Colonic mucosa (tissue), 4 donors: ENCODE results near the gene DSN1. TPM values are rescaled to one million over a fixed set of nuclear protein-coding genes. Genes with fewer than 3 reads are reported as not detected.
"Not testable (repeated sequence)": the region's sequence is repeated elsewhere in the genome, so short reads cannot be mapped to it uniquely, and the experiment has no call there.

Experiments used
- DNase-seq: peaks from one replicate; pipeline ENCODE4 v3.0.0-alpha.2; 2020
- H3K27ac ChIP-seq: fragments of 200-600 bp; one replicate; pipeline ENCODE4 v1.8.0; 2021
- H3K27me3 ChIP-seq: fragments of 200-600 bp; one replicate; pipeline ENCODE4 v1.8.0; 2021
- H3K36me3 ChIP-seq: fragments of 200-600 bp; one replicate; pipeline ENCODE4 v1.8.0; 2021
- H3K4me1 ChIP-seq: fragments of 200-600 bp; one replicate; pipeline ENCODE4 v1.8.0; 2021; ENCODE audit warnings: mild to moderate bottlenecking
- H3K4me3 ChIP-seq: fragments of 200-600 bp; one replicate; pipeline ENCODE4 v1.8.0; 2021
- H3K9ac ChIP-seq, 2 donors: one replicate each; pipeline ENCODE4 v1.7.0; 2013; ENCODE audit warnings: control low read depth in 2 of 2, low read depth in 2 of 2, low read length in 2 of 2
- H3K9me3 ChIP-seq: fragments of 200-600 bp; one replicate; pipeline ENCODE4 v1.8.0; 2021
- CTCF ChIP-seq: fragments of 200-600 bp; IDR thresholded peaks from one replicate; pipeline ENCODE4 v1.8.0; 2022; ENCODE audit warnings: antibody characterized with exemption, mild to moderate bottlenecking
- intact Hi-C: fragments of 100-400 bp; cut with DNase I; formaldehyde crosslinking; loops from one replicate; pipeline ENCODE4 v1.14.1; 2022
- total RNA-seq, 2 donors: library from RNA; stranded (reverse); fragmentation: NEBNext Ultra II Directional in 1 of 2; extraction: Animal tissue kit (Norgen Biotek cat#: 25700) in 1 of 2; gene quantifications; one replicate each; pipeline ENCODE4 v1.2.1, GENCODE V29; 2021
- donor health status: healthy.
- donor health status: DM: no; HTN: no; CAD: no.
- donor health status: DM: no; HTN: no; CAD: no.

The DSN1 gene
- total RNA-seq, 2 donors from 2014 or later = 10.9 to 24.2 TPM

- H3K9me3 ChIP-seq = no peaks in the 10 kb centered on the region
- H3K4me1 ChIP-seq = no peaks in the 10 kb centered on the region
- H3K27me3 ChIP-seq = no peaks in the 10 kb centered on the region
- H3K4me3 ChIP-seq = no peak overlapping the region
- H3K27ac ChIP-seq = no peak overlapping the region
- H3K9ac ChIP-seq = no peak overlapping the region
- H3K36me3 ChIP-seq = no peaks in the 10 kb centered on the region
- TF ChIP-seq CTCF = no peak
- intact Hi-C loops = loop anchor here (10.0 kb wide), 1 partner anchor 82 kb away; no protein-coding TSS in a partner anchor
- no peak for DNase-seq
Observed at GRCh38 chr20:36802326-36803222, 29.0 kb upstream of the DSN1 start.

GRCh38 chr20:36800410-36800809 is 26.8 kb upstream of the DSN1 start:
- Histone ChIP-seq H3K4me3 (no peak overlapping the region), H3K27ac (no peak overlapping the region), H3K36me3 (no peaks in the 10 kb centered on the region), H3K27me3 (no peaks in the 10 kb centered on the region), H3K4me1 (no peaks in the 10 kb centered on the region), H3K9ac (no peak overlapping the region), H3K9me3 (no peaks in the 10 kb centered on the region)
- intact Hi-C loops = loop anchor here (10.0 kb wide), 1 partner anchor 84 kb away; no protein-coding TSS in a partner anchor
- DNase-seq = no peak
- no peak for TF ChIP-seq CTCF

GRCh38 chr20:36799313-36799712 is 25.8 kb upstream of the DSN1 start:
- H3K36me3 ChIP-seq, H3K9ac ChIP-seq, H3K27ac ChIP-seq, H3K27me3 ChIP-seq, intact Hi-C loops, H3K4me3 ChIP-seq, H3K9me3 ChIP-seq, H3K4me1 ChIP-seq, DNase-seq: not testable (repeated sequence)

- H3K27me3 ChIP-seq = no peaks in the 10 kb centered on the region
- no peaks in the 10 kb centered on the region for H3K9me3 ChIP-seq
- H3K4me1 ChIP-seq = no peaks in the 10 kb centered on the region
- H3K9ac ChIP-seq = no peak overlapping the region
- DNase-seq = no peak
- TF ChIP-seq CTCF = no peak
- H3K27ac ChIP-seq = no peak overlapping the region
- no peak overlapping the region for H3K4me3 ChIP-seq
- intact Hi-C loops = no loop called here
- H3K36me3 ChIP-seq = peaks cover 12% of the 10 kb centered on the region
Observed at GRCh38 chr20:36796875-36797274, 23.3 kb upstream of the DSN1 start.

- peaks cover 12% of the 10 kb centered on the region for H3K36me3 ChIP-seq
- H3K4me3 ChIP-seq = no peak overlapping the region
- no peaks in the 10 kb centered on the region for H3K9me3 ChIP-seq
- H3K27ac ChIP-seq = no peak overlapping the region
- no peak overlapping the region for H3K9ac ChIP-seq
- intact Hi-C loops = no loop called here
- no peaks in the 10 kb centered on the region for H3K27me3 ChIP-seq
- H3K4me1 ChIP-seq = no peaks in the 10 kb centered on the region
- DNase-seq = no peak
- no peak for TF ChIP-seq CTCF
Observed at GRCh38 chr20:36796117-36796516, 22.6 kb upstream of the DSN1 start.

- no peak overlapping the region for H3K4me3 ChIP-seq
- no peaks in the 10 kb centered on the region for H3K9me3 ChIP-seq
- H3K27me3 ChIP-seq = no peaks in the 10 kb centered on the region
- no peak for DNase-seq
- no peaks in the 10 kb centered on the region for H3K4me1 ChIP-seq
- H3K9ac ChIP-seq = no peak overlapping the region
- intact Hi-C loops = no loop called here
- TF ChIP-seq CTCF = no peak
- peaks cover 12% of the 10 kb centered on the region for H3K36me3 ChIP-seq
- no peak overlapping the region for H3K27ac ChIP-seq
Observed at GRCh38 chr20:36795691-36796090, 22.1 kb upstream of the DSN1 start.
